CD4-positive, alpha-beta T cell treated with Interleukin-10 for 1 hour (primary cell): ENCODE results near the gene ATP13A2.
"Not testable (repeated sequence)": the region's sequence is repeated elsewhere in the genome, so short reads cannot be mapped to it uniquely, and the experiment has no call there.

Experiments used
- DNase-seq: peaks from one replicate; pipeline ENCODE4 v3.0.0-alpha.2; 2020

Gene ATP13A2

GRCh38 chr1:16956775-16957174 lies 55.0 kb downstream of the ATP13A2 start:
- DNase-seq: no peak

- DNase-seq: no peak
These were observed 56.5 kb downstream of the ATP13A2 start for GRCh38 chr1:16955186-16955585.

GRCh38 chr1:16954579-16954978 lies 57.1 kb downstream of the ATP13A2 start:
- DNase-seq: no peak

- DNase-seq: not testable (repeated sequence)
These were observed 59.4 kb downstream of the ATP13A2 start for GRCh38 chr1:16952376-16952775.

GRCh38 chr1:16949026-16949425 lies 62.7 kb downstream of the ATP13A2 start:
- DNase-seq: not testable (repeated sequence)

- DNase-seq: not testable (repeated sequence)
These were observed 63.3 kb downstream of the ATP13A2 start for GRCh38 chr1:16948282-16948891.

- DNase-seq: no peak
These were observed 65.1 kb downstream of the ATP13A2 start for GRCh38 chr1:16946646-16947045.

- not testable (repeated sequence) for DNase-seq
These were observed 65.5 kb downstream of the ATP13A2 start for GRCh38 chr1:16946185-16946584.

GRCh38 chr1:16945512-16945911 lies 66.2 kb downstream of the ATP13A2 start:
- not testable (repeated sequence) for DNase-seq

GRCh38 chr1:16944038-16944437 lies 67.7 kb downstream of the ATP13A2 start:
- no peak for DNase-seq

- DNase-seq: not testable (repeated sequence)
These were observed 72.1 kb downstream of the ATP13A2 start for GRCh38 chr1:16939386-16940180.

GRCh38 chr1:16938351-16939321 lies 73.1 kb downstream of the ATP13A2 start:
- no peak for DNase-seq

- not testable (repeated sequence) for DNase-seq
These were observed 75.1 kb downstream of the ATP13A2 start for GRCh38 chr1:16936580-16936979.
